ENCODE measurements around the gene HDC.

Gene HDC

GRCh38 chr15:50249704-50250103, 15.8 kb downstream of the HDC start:
- no peaks in the 10 kb centered on the region for H3K9me3 Mint-ChIP-seq
- peak overlapping the region; percentile 49 for H3K27ac Mint-ChIP-seq (ENCODE audit: low read depth)
- H3K4me3 Mint-ChIP-seq, result no peak overlapping the region
- H3K36me3 Mint-ChIP-seq (ENCODE audit: insufficient read depth), result peaks cover 5% of the 10 kb centered on the region
- ATAC-seq (replicated peaks; ENCODE audit: extremely low read depth, poor library complexity, severe bottlenecking), result no peak
- DNase-seq (ENCODE audit: low spot score in 2 of 2), result no peak
- H3K27me3 Mint-ChIP-seq, result no peaks in the 10 kb centered on the region
- peaks cover 22% of the 10 kb centered on the region for H3K4me1 Mint-ChIP-seq

DNA sequence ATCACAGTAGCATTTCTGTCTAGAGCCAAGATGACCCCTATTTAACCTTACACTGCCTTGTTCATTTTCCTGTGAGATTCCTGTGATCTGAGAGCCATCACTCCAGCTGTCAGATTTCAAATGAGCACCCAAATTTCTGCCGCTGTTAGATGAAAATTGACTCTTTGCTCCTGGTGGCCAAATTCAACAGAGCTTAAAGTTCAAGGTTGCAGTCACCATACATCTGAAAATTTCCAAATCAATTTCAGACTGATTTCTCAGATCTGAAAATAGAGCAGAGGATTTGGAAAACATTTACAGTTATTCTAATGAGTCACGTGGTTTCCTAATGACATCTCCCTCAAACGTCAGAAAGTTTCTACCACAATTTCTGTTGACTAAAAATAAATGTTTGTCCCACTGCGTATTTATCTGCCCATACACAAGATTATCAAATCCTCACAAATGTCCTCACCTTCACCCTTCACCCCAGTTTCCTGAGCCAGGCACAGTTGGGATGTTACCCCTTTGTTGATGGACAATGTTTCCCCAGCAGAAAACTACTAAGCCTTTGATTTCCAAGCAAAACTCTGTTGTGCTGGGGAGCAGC, 16.4 kb downstream of the HDC start:
- peak overlapping the region; percentile 32 for H3K4me3 Mint-ChIP-seq
- H3K4me1 Mint-ChIP-seq, result peaks cover 22% of the 10 kb centered on the region
- peak overlapping the region; percentile 96 for H3K27ac Mint-ChIP-seq (ENCODE audit: low read depth)
- peaks cover 5% of the 10 kb centered on the region for H3K36me3 Mint-ChIP-seq (ENCODE audit: insufficient read depth)
- DNase-seq (ENCODE audit: low spot score in 2 of 2) (no peak), ATAC-seq (replicated peaks; ENCODE audit: extremely low read depth, poor library complexity, severe bottlenecking) (no peak)
- H3K9me3 Mint-ChIP-seq, result no peaks in the 10 kb centered on the region
- no peaks in the 10 kb centered on the region for H3K27me3 Mint-ChIP-seq

- peak overlapping the region; percentile 96 for H3K27ac Mint-ChIP-seq (ENCODE audit: low read depth)
- no peaks in the 10 kb centered on the region for H3K9me3 Mint-ChIP-seq
- peaks cover 22% of the 10 kb centered on the region for H3K4me1 Mint-ChIP-seq
- DNase-seq (ENCODE audit: low spot score in 2 of 2) (peak; percentile 25 to 44), ATAC-seq (replicated peaks; ENCODE audit: extremely low read depth, poor library complexity, severe bottlenecking) (peak; percentile 99)
- peaks cover 5% of the 10 kb centered on the region for H3K36me3 Mint-ChIP-seq (ENCODE audit: insufficient read depth)
- no peaks in the 10 kb centered on the region for H3K27me3 Mint-ChIP-seq
- peak overlapping the region; percentile 72 for H3K4me3 Mint-ChIP-seq
Observed at GRCh38 chr15:50247819-50248655, 17.5 kb downstream of the HDC start.

DNA sequence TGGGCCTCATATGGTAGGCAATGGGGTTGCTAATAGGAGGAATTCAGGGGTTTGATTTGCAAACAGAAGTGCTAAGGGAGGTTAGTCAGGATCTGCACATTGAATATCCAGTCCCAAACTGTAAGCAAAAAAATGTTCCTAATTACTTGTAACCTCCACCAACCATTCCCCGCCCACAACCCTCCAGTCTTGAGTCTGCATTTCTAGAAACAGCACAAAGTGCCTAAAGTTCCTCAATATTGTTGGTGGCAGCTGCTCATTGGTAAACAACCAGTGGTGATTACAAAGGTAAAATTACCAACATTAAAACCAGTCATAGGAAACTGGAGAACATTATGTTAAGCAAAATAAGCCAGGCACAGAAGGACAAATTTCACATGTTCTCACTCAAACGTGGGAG, 18.9 kb downstream of the HDC start:
- H3K36me3 Mint-ChIP-seq (ENCODE audit: insufficient read depth), result peaks cover 5% of the 10 kb centered on the region
- peak overlapping the region; percentile 96 for H3K27ac Mint-ChIP-seq (ENCODE audit: low read depth)
- H3K4me3 Mint-ChIP-seq, result no peak overlapping the region
- H3K27me3 Mint-ChIP-seq, result no peaks in the 10 kb centered on the region
- no peaks in the 10 kb centered on the region for H3K9me3 Mint-ChIP-seq
- peaks cover 22% of the 10 kb centered on the region for H3K4me1 Mint-ChIP-seq
- ATAC-seq (replicated peaks; ENCODE audit: extremely low read depth, poor library complexity, severe bottlenecking) (no peak), DNase-seq (ENCODE audit: low spot score in 2 of 2) (no peak)

DNA sequence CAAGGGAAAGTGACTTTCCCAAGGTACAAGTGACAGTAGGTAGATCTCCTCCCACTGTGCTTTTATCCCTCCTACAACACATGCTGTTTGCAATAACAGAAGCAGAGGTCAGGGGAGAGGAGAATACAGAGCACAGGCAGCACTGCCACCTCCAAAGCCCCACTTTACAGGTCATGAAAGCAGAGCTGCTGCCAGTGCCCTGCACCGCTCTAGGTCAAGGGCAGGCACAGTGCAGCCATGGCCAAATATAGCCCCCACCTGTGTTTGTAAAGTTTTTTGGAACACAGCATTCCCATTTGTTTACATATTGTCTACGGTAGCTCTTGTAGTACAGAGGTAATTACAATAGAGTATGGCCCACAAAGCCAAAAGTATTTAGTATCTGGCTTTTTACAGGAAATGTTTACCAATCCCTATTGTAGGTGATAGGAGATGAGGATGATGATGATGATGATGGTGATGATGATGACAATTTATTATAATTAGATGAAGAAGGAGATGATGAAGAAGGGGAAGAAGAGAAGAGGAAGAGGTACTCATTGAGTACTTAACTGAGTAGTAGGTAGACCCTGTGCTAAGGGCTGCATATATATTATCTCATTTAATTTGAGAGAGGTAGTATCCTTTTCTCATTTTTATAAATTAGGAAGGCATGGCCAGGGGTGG, 20.4 kb downstream of the HDC start:
- Mint-ChIP-seq H3K36me3 (ENCODE audit: insufficient read depth) (peaks cover 3% of the 10 kb centered on the region), H3K4me3 (no peak overlapping the region), H3K4me1 (peaks cover 22% of the 10 kb centered on the region), H3K27me3 (no peaks in the 10 kb centered on the region), H3K27ac (ENCODE audit: low read depth) (no peak overlapping the region), H3K9me3 (no peaks in the 10 kb centered on the region)
- DNase-seq (ENCODE audit: low spot score in 2 of 2), result no peak
- no peak for ATAC-seq (replicated peaks; ENCODE audit: extremely low read depth, poor library complexity, severe bottlenecking)

GRCh38 chr15:50244153-50244552, 21.4 kb downstream of the HDC start:
- Mint-ChIP-seq H3K27me3 (no peaks in the 10 kb centered on the region), H3K36me3 (ENCODE audit: insufficient read depth) (peaks cover 3% of the 10 kb centered on the region)

GRCh38 chr15:50241684-50242450, 23.7 kb downstream of the HDC start:
- H3K4me1 Mint-ChIP-seq, result no peaks in the 10 kb centered on the region
- H3K27ac Mint-ChIP-seq (ENCODE audit: low read depth), result no peak overlapping the region
- DNase-seq (ENCODE audit: low spot score in 2 of 2) (no peak), ATAC-seq (replicated peaks; ENCODE audit: extremely low read depth, poor library complexity, severe bottlenecking) (no peak)
- H3K4me3 Mint-ChIP-seq, result no peak overlapping the region
- H3K9me3 Mint-ChIP-seq, result no peaks in the 10 kb centered on the region
- H3K27me3 Mint-ChIP-seq, result no peaks in the 10 kb centered on the region
- H3K36me3 Mint-ChIP-seq (ENCODE audit: insufficient read depth), result no peaks in the 10 kb centered on the region

More at GRCh38 chr15:50244153-50244552, 21.4 kb downstream of the HDC start:
- H3K4me3 Mint-ChIP-seq, result no peak overlapping the region
- H3K4me1 Mint-ChIP-seq, result peaks cover 18% of the 10 kb centered on the region
- no peak overlapping the region for H3K27ac Mint-ChIP-seq (ENCODE audit: low read depth)
- H3K9me3 Mint-ChIP-seq, result no peaks in the 10 kb centered on the region
- ATAC-seq (replicated peaks; ENCODE audit: extremely low read depth, poor library complexity, severe bottlenecking) (no peak), DNase-seq (ENCODE audit: low spot score in 2 of 2) (no peak)

DNA sequence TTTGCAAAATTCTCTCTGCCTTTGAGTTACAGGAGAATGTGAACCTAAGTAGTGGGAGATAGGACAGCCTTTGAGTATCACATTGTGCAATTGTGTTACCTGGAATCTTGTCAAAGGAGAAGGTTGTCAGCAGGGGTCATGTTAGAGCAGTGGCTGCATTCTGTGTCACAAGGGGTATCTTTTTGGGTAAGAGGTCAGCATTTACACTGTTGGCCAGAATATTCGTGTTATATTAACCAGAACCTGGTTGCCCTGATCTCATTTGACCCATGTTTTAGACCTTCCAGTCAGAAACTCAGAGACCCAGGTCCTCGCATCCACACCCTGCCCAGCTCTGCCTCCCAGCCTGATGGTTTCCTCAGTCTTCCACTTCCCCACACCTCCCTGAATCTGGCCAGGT, 27.3 kb downstream of the HDC start:
- no peak for ATAC-seq (replicated peaks; ENCODE audit: extremely low read depth, poor library complexity, severe bottlenecking)
- no peak overlapping the region for H3K4me3 Mint-ChIP-seq
- H3K4me1 Mint-ChIP-seq, result no peaks in the 10 kb centered on the region
- peaks cover 4% of the 10 kb centered on the region for H3K36me3 Mint-ChIP-seq (ENCODE audit: insufficient read depth)
- no peaks in the 10 kb centered on the region for H3K27me3 Mint-ChIP-seq
- no peaks in the 10 kb centered on the region for H3K9me3 Mint-ChIP-seq
- H3K27ac Mint-ChIP-seq (ENCODE audit: low read depth), result no peak overlapping the region
- DNase-seq (ENCODE audit: low spot score in 2 of 2), result no peak

GRCh38 chr15:50236433-50236832, 29.1 kb downstream of the HDC start:
- Mint-ChIP-seq H3K4me3 (no peak overlapping the region), H3K27me3 (no peaks in the 10 kb centered on the region), H3K4me1 (no peaks in the 10 kb centered on the region), H3K27ac (ENCODE audit: low read depth) (no peak overlapping the region), H3K9me3 (no peaks in the 10 kb centered on the region), H3K36me3 (ENCODE audit: insufficient read depth) (peaks cover 4% of the 10 kb centered on the region)
- no peak for ATAC-seq (replicated peaks; ENCODE audit: extremely low read depth, poor library complexity, severe bottlenecking)
- no peak for DNase-seq (ENCODE audit: low spot score in 2 of 2)

DNA sequence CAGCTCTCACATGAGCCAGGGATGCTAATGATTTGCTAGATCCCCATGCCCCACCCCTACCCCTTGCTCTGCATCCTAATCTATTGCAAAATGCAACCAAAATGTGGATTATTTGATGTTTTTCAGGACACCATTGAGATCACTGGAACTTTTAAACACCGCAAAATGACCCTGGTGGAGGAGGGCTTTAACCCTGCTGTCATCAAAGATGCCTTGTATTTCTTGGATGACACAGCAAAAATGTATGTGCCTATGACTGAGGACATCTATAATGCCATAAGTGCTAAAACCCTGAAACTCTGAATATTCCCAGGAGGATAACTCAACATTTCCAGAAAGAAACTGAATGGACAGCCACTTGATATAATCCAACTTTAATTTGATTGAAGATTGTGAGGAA, 29.7 kb downstream of the HDC start:
- Mint-ChIP-seq H3K27ac (ENCODE audit: low read depth) (no peak overlapping the region), H3K9me3 (no peaks in the 10 kb centered on the region), H3K27me3 (no peaks in the 10 kb centered on the region), H3K4me3 (no peak overlapping the region), H3K4me1 (no peaks in the 10 kb centered on the region), H3K36me3 (ENCODE audit: insufficient read depth) (peaks cover 4% of the 10 kb centered on the region)
- ATAC-seq (replicated peaks; ENCODE audit: extremely low read depth, poor library complexity, severe bottlenecking), result no peak
- no peak for DNase-seq (ENCODE audit: low spot score in 2 of 2)

DNA sequence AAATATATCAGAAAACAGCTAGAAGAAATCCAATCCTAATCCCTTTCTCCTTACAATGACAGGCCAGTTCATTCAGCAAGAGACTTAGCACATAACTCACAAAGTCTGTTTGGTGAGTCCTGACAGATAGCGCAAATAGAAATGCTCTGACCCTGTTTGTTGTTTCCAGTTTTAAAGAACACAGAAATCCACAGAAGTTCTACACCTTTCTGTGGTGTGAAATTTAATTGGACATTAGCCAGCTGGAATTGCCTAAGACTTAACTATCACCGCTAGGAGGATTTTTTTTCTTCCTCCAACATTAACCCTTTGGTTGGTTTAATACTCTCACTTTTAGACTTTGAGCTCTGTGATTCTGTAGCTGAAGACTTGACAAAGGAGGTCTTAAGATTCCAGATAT, 30.8 kb downstream of the HDC start:
- Mint-ChIP-seq H3K4me1 (no peaks in the 10 kb centered on the region), H3K36me3 (ENCODE audit: insufficient read depth) (peaks cover 4% of the 10 kb centered on the region), H3K9me3 (no peaks in the 10 kb centered on the region), H3K4me3 (no peak overlapping the region), H3K27ac (ENCODE audit: low read depth) (no peak overlapping the region), H3K27me3 (no peaks in the 10 kb centered on the region)
- no peak for DNase-seq (ENCODE audit: low spot score in 2 of 2)
- no peak for ATAC-seq (replicated peaks; ENCODE audit: extremely low read depth, poor library complexity, severe bottlenecking)

DNA sequence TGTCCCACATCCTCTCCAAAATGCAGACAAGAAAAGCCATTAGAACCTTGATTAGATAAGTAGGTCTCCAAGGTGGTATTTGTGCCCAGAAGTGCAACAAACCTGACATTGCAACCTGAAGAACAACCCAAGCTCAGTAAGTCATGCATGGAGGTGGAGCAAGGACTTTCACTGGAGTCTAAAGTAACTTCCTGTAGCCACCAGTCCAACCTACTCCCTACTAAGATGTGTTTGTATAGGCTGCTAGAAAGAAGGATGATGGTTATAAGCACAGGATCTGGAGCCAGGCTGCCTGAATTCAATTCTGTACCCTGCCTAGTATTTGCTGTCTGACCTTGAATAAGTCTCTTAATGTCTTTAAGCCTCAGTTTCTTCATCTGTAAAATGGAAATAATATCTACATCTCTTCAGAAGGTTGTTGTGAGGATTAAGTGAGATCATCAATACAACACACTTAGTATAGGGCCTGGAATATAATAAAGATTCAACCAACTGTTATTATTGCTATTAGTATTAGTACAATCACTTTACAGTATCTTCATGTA, 32.3 kb downstream of the HDC start:
- no peak for ATAC-seq (replicated peaks; ENCODE audit: extremely low read depth, poor library complexity, severe bottlenecking)
- H3K4me1 Mint-ChIP-seq, result no peaks in the 10 kb centered on the region

More for the DNA sequence above, 32.3 kb downstream of the HDC start:
- H3K27ac Mint-ChIP-seq (ENCODE audit: low read depth), result no peak overlapping the region
- no peaks in the 10 kb centered on the region for H3K9me3 Mint-ChIP-seq
- peaks cover 4% of the 10 kb centered on the region for H3K36me3 Mint-ChIP-seq (ENCODE audit: insufficient read depth)
- no peak overlapping the region for H3K4me3 Mint-ChIP-seq
- no peak for DNase-seq (ENCODE audit: low spot score in 2 of 2)
- no peaks in the 10 kb centered on the region for H3K27me3 Mint-ChIP-seq
